DMS79 (cell line): Measurements from ENCODE around the gene LOXHD1.

ENCODE experiments used
- DNase-seq: peaks from one replicate; lab custom pipeline; 2025; lab: John Stamatoyannopoulos, UW

LOXHD1 gene

DNA sequence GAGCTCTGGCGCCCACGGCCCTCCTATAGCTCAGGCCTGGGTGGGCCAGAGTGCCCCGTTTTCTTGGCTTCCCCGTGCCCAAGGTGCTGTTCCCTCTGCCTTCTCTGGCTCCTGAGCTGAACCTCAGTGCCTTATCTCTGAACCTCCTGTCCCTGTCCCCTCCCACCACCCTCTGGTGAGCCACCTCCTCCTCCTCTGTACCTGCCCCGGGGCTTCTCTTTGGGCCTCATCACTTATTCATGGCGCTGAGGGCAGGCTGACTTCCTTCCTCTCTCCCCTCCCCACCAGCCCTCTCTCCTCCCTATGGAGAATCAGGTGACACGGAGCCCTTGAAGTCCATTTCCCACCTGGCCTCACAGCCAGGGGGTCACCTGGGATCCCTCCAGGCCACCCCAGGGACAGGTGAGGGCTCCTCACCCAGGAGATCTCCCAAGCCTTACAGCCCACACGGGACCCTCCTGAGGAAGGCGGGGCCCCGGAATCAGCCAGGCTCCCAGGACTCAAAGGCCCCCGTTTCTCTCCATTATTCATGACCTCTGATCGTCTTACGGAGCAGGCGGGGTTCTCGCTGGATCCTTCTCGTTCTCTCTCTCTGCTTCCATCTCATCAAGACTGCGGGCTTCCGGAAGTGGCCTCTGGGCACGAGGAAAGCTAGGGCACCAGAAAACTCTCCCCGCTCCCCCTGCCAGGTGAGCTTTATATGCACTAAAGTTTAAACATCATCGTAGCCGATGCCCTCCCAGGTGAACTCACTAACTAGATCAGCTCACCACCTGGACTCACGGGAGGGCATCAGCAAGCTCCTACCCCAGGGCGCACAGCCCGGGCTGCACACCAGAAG lies at the start of gene LOXHD1:
TSS of gene LOXHD1 (minus strand) at position 106 of the 841 bp plus-strand sequence. CDS start 187 bp downstream, outside the sequence.
- DNase-seq = peak; percentile 80

GRCh38 chr18:46705521-46705920 lies 48.5 kb upstream of the LOXHD1 start:
- no peak for DNase-seq

DNA sequence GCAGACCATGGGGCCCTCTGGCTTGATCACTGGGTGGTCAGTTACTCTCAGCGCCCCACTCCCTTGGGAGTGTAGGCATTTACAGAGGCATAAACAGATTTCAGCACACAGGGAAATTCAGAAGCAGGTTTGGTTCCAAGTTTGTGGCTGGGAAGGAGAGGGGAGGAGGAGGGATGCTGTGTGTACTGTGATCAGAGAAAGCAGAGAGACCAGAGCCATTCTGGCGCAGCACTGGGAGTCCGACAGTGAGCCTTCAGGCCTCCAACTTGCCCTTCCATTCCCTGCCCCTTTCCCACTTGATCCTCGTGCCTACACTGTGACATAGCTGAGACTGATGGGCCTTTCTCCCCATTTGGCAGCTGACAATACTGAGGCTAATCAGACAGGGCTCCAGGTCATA lies 47.8 kb upstream of the LOXHD1 start:
- no peak for DNase-seq

- DNase-seq = no peak
These were observed 47.2 kb upstream of the LOXHD1 start for GRCh38 chr18:46704189-46704588.

- DNase-seq = no peak
These were observed 45.5 kb upstream of the LOXHD1 start for GRCh38 chr18:46702471-46702870.

GRCh38 chr18:46700066-46700824 lies 43.2 kb upstream of the LOXHD1 start:
- DNase-seq = no peak

- no peak for DNase-seq
These were observed 39.7 kb upstream of the LOXHD1 start for GRCh38 chr18:46696702-46697101.

DNA sequence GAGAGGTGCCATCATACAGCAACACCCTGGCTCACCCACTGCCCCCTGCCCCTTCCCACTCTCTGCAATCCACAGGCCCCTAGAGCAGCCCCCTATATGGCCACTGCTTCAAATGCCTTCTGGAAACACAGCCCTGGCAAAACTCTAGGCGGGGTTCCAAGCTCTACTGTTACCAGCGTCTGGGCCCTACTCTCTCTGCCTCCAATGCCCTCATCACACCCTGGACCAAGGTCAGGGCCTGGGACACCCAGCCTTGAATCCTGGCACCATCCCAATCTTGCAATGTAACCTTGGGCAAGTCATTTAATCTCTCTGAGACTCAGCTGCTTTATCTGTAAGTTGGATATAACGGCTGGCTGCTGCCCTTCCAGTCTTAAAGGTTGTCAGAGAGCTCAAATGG lies 39.2 kb upstream of the LOXHD1 start:
- no peak for DNase-seq

GRCh38 chr18:46693996-46694395 lies 37.0 kb upstream of the LOXHD1 start:
- no peak for DNase-seq

DNA sequence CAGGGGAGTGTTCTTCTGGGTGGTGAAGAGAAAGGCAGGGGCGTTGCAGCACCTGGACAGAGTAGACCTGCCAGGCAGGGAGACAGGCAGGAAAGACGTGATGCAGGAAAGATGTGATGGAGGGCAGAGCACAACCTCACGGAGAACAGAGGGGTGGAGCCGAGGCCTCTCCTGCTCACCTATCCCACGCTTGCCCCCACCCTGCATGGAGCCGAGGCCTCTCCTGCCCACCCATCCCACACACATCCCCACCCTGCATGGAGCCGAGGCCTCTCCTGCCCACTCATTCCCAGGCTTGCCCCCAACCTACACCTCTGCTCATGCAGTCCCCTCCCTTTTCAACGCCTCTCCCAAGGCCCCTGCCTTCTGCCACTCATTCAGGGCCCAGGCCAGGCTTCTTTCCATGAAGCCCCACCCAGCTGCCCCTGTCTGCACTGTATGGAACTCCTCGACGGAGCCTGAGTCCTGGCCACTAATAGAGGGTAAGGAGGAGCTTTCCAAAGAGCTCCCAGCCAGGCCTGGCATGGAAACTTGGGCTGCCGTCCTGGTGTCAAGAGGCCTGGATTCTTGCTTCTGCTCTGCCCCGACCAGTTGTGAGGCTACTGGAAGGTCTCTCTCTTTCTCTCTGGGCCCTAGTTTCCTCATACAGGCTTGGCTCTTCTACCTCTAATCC lies 32.0 kb upstream of the LOXHD1 start:
- DNase-seq = no peak

DNA sequence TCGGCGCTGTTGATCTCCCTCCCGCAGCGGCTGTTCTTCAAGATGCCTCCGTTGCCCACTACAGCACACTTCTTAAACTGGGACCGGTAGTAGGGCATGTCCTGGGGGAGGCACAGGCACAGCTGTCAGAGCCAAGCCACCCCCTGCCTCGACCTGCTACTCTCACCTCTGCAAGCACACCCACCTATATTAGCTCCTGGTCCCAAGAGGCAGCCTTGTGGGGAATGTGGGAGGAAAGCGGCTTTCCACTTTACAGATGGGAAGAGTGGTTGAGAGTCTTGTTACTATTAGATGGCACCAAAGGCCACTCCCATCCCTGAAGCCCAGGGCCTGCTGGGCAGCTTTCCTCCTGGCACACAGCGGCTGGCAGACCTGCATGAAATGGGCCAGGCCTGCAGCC lies 29.2 kb upstream of the LOXHD1 start:
- no peak for DNase-seq

DNA sequence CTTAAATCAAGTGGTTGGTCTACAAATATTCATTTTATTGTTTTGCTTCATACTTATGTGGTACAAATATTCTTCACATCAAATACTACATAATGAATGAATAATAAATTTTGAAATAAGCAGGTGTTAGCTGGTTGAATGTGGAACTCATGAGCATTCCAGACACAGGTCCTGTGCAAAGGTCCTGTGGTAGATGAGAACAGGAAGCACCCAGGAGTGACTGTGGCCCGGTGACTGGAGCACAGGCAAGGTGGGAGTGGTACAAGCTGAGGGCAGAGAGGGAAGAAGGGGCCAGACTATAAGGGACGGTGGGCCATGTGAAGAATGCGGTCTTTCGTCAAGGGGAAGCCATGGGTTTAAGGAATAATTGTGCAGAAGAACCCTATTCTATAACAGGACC lies 26.2 kb upstream of the LOXHD1 start:
- DNase-seq = no peak

DNA sequence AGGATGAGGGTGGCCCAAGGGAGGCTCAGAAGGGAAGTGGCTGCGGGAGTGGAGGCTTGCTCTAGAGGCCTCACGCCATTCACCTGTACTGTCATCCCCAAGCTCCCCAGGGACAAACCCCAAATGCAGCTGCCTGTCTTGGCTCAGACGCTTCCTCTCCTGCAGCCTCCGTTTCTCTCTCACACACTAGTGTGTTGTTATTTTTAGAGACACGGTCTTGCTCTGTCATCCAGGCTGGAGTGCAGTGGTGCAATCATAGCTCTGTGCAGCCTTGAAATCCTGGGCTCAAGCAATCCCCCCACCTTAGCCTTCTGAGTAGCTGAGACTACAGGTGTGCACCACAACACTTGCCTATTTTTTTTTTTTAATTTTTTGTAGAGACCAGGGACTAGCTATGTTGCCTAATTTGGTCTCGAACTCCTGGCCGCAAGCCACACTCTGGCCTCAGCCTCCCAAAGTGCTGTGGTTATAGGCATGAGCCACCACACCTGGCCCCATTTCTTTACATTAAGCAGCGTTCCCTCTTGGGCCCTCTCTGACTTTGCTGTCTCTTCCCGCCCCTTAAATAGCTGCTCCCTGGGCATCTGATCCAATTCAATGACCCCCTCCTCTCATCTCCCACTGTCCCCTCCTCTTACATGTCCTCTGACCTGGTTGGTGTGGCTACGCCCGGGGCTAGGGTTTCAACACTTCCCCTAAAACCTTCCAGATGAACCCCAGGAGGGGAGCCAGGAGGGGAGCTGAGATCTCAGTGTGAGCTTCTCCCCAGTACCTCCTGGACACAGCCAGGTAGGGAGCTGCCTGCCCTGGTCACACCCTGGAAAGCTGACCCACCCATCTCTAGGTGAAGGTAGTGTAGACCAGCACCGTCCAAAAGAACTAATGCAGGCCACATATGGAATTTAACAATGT lies 24.0 kb upstream of the LOXHD1 start:
- no peak for DNase-seq

GRCh38 chr18:46679846-46680598 lies 23.0 kb upstream of the LOXHD1 start:
- no peak for DNase-seq

DNA sequence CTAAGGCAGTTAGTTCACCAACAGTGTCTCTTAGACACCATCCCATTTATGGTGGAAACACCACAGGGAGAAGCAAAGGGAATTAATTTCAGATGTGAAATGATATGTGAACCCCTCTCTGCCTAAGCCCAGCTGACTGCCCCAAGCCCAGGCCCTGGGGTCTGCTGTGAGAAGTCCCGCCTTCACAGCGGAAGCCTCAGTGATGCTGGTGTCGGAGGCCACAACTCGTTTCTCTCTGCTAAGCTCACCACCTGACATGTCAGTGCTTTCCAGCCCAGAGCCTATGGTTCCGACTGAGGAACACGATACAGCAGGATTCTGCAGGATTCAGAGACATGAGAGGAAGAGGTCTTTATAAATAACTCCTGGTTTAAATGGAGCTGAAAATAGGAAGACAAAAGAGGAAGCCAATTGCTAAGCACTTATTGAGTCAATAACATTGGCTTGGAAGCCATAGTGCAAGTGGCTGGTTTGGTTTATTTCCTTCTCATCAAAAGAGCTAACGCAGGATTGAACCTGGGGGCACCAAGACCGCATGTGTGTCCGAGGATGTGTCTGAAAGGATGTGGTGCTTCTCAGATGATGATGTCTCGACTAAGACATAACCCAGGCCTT lies 21.9 kb upstream of the LOXHD1 start:
- no peak for DNase-seq

DNA sequence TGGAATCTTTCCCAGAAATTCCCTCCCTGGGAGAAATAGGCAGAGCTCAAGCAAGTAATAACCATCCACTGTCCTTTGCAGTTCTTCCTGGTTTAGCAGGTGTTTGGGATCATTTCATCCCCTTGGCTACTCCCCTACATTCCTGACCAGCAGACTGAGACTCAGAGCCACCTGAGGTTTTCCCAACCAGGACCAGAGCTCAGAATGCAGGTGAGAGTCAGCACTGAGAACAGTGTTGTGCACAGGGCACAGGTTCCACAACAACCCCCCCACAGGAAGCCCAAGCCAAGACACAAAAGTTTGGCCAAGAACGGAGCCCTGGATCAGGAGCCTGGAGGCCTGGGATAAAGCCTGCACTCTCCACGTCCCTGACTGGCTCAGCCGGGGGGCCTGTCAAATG lies 21.0 kb upstream of the LOXHD1 start:
- no peak for DNase-seq

- DNase-seq = no peak
These were observed 20.6 kb upstream of the LOXHD1 start for GRCh38 chr18:46677611-46678010.

DNA sequence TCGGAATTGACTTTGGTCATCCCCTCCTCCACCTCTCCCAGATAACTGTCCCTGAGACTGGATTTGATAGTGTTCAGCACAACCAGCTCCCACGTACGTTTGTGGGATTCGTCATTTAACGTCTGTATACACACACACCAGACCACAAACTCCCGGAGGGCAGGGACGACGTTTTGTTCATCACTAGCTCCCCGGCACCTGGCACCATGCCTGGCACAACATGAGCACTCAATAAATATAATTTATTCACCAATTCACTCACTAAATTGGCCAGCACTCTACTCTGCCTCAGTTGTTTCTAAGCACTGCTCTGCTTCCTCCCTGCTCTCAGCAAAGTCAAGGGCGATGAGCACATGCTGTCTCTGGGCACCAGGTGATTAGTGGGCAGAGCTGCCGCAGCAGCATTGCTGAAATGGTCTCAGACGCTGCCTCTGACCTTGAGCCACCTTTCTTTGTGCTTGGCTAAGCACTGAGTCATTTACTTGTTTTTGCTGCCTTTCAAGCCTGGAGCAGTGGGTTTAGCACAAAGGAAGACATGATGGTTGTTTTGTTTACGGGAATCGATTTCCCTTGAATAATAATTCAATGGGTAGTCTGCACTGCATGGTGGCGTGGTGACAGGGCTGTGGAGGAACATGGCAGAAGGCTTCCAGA lies 19.3 kb upstream of the LOXHD1 start:
- DNase-seq = no peak

DNA sequence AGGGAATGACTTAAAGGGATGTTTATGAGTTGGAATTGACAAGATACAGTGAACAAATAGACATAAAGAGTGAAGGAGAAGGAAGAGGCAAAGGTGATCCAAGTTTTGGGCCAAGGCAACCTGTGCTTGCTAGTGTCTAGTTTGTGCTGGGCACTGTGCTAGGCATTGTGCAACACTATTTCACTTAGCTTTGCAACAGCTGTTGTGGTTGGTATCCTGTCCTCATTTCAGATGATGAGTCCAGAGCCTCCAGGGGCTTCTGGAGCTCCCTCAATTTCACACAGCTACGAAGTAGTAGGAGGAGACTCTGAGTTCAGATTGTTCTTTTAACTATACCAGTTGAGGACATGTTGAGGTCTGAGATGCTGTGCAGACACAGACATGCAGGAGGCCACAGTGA lies 18.1 kb upstream of the LOXHD1 start:
- no peak for DNase-seq
